ENCODE data around the gene KRTAP3-3. TPM values are rescaled to one million over a fixed set of nuclear protein-coding genes. Genes with fewer than 3 reads are reported as not detected.

Gene KRTAP3-3
- total and polyA plus RNA-seq, 2 of the 4 experiments (the other 2 are of a cell fraction) = not detected

- Histone ChIP-seq H3K27me3 (ENCODE audit: control insufficient read depth, insufficient read depth, low read length) (no peaks in the 10 kb centered on the region), H3K4me3 (ENCODE audit: insufficient read depth, low read depth, low read length) (no peak overlapping the region), H3K18ac (ENCODE audit: low read depth, low read length) (no peak overlapping the region), H2BK15ac (ENCODE audit: low read depth, low read length) (no peak overlapping the region), H3K23ac (ENCODE audit: low read depth, low read length) (no peak overlapping the region), H4K8ac (ENCODE audit: low read depth in 2 of 2, low read length in 2 of 2) (no peak overlapping the region), H3K9ac (ENCODE audit: low read depth, low read length) (no peak overlapping the region), H2BK120ac (ENCODE audit: low read depth, low read length) (no peak overlapping the region), H3K9me3 (ENCODE audit: control insufficient read depth, insufficient read depth, low read length) (no peaks in the 10 kb centered on the region), H4K20me1 (ENCODE audit: insufficient read depth, low read length) (no peaks in the 10 kb centered on the region), H2AFZ (replicated peaks; ENCODE audit: low read length, poor library complexity) (no peak overlapping the region), H3K14ac (replicated peaks; ENCODE audit: low read depth, low read length) (no peak overlapping the region), H3K27ac (ENCODE audit: insufficient read depth, low read length) (no peak overlapping the region), H4K91ac (ENCODE audit: insufficient read depth, low read depth, low read length) (no peak overlapping the region), H2BK20ac (ENCODE audit: low read depth, low read length) (no peak overlapping the region), H2AK9ac (replicated peaks; ENCODE audit: low read depth, low read length, poor library complexity) (no peak overlapping the region), H3K36me3 (ENCODE audit: control insufficient read depth, insufficient read depth, low read length) (no peaks in the 10 kb centered on the region), H3K79me1 (ENCODE audit: low read depth in 1 of 2, low read length in 2 of 2) (no peaks in the 10 kb centered on the region), H4K5ac (ENCODE audit: low read depth, low read length) (no peak overlapping the region), H3K9me1 (ENCODE audit: insufficient read depth, low read length) (no peaks in the 10 kb centered on the region), H3K4me1 (ENCODE audit: control insufficient read depth, insufficient read depth, low read length) (no peaks in the 10 kb centered on the region), H3K4me2 (ENCODE audit: low read depth, low read length) (no peak overlapping the region), H3K4ac (ENCODE audit: low read depth, low read length) (no peak overlapping the region), H2BK5ac (ENCODE audit: low read depth, low read length, poor library complexity, severe bottlenecking) (no peak overlapping the region), H3K56ac (ENCODE audit: extremely low read depth, insufficient read depth, low read length) (no peak overlapping the region), H2AK5ac (ENCODE audit: low read depth, low read length) (no peak overlapping the region)
- no peak for TF ChIP-seq MAFK (IDR thresholded peaks at IDR 0.05; ENCODE audit: low read depth, low read length)
- no peak for TF ChIP-seq POLR2A (IDR thresholded peaks at IDR 0.05; ENCODE audit: low read depth, low read length)
- no peak for TF ChIP-seq RAD21 (IDR thresholded peaks at IDR 0.05; ENCODE audit: low read length)
- no peak for TF ChIP-seq SMC3 (IDR thresholded peaks at IDR 0.05; ENCODE audit: low read depth, low read length)
- TF ChIP-seq CTCF (conservative IDR thresholded peaks at IDR 0.05; ENCODE audit: low read depth, low read length) = no peak
- no peak for TF ChIP-seq ELK1 (IDR thresholded peaks at IDR 0.05; ENCODE audit: borderline replicate concordance, low read depth, low read length)
- TF ChIP-seq RFX5 (IDR thresholded peaks at IDR 0.05; ENCODE audit: low read depth, low read length) = no peak
- no peak for TF ChIP-seq USF2 (IDR thresholded peaks at IDR 0.05; ENCODE audit: low read depth, low read length)
- TF ChIP-seq MXI1 (IDR thresholded peaks at IDR 0.05; ENCODE audit: borderline replicate concordance, low read depth, low read length) = no peak
- TF ChIP-seq NFE2L2 (IDR thresholded peaks at IDR 0.05; ENCODE audit: low read depth, low read length) = no peak
- no peak for TF ChIP-seq RCOR1 (IDR thresholded peaks at IDR 0.05; ENCODE audit: insufficient replicate concordance, low read length)
- no peak for TF ChIP-seq CHD1 (IDR thresholded peaks at IDR 0.05; ENCODE audit: low read depth, low read length)
- no peak for TF ChIP-seq MAZ (IDR thresholded peaks at IDR 0.05; ENCODE audit: borderline replicate concordance, low read depth, low read length)
- TF ChIP-seq CEBPB (IDR thresholded peaks at IDR 0.05; ENCODE audit: low read depth, low read length) = no peak
- no peak for TF ChIP-seq FOS (IDR thresholded peaks at IDR 0.05; ENCODE audit: low read depth, low read length)
- TF ChIP-seq BHLHE40 (IDR thresholded peaks at IDR 0.05; ENCODE audit: low read depth, low read length) = no peak
- intact Hi-C loops (cut with micrococcal nuclease) (no loop called here), dilution Hi-C loops (cut with HindIII; ENCODE audit: low sequenced_read_pairs, unreplicated experiment) (no loop called here), in situ Hi-C loops (cut with MboI; ENCODE audit: low sequenced_read_pairs) (no loop called here)
- DNase-seq = no peak
- 83% methylated on average over 1 of the region's 3 CpGs; no CpG with 5 or more reads in 1 of the 2 experiments for WGBS, 2 experiments (ENCODE audit: extremely low coverage in 2 of 2, insufficient read length in 1 of 2)
- ChIA-PET CTCF (no interaction called here), POLR2A (ENCODE audit: unreplicated experiment) (no interaction called here)
- BruUV-seq (replicated peaks) = no TSS peak
- no peak for ATAC-seq (ENCODE audit: low read depth)
Measured at GRCh38 chr17:40992666-40993065, 1.3 kb downstream of the KRTAP3-3 start.
